Measurements from ENCODE around the gene MCAT. TPM values are rescaled to one million over a fixed set of nuclear protein-coding genes. Genes with fewer than 3 reads are reported as not detected.

MCAT gene
- total and polyA plus RNA-seq, 2 donors (not counting 3 experiments of a cell fraction or from before 2014, with no cell fraction given), result 16.9 to 23.2 TPM

DNA sequence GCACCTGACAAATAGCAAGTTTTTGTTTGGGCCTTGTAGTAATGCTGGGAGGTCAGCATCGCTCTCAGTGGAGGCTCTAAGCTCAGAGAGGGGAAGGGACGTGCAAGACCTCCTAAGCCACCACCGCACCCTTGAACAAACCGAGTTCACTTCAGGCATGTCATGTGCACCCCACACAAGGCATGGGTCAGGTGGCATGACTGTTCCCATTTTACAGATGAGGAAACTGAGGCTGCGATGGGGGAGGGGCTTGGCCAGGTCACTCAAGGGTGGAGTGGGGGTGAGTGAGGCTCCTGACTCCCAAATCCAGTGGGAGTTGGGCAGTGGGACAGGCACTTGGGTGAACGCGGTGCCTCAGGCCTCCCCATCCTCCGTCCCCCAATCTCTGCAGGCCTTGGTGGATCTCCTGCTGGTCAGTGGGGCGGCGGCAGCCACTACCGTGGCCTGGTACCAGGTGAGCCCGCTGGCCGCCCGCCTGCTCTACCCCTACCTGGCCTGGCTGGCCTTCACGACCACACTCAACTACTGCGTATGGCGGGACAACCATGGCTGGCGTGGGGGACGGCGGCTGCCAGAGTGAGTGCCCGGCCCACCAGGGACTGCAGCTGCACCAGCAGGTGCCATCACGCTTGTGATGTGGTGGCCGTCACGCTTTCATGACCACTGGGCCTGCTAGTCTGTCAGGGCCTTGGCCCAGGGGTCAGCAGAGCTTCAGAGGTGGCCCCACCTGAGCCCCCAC lies 19.4 kb upstream of the MCAT start:
- Histone ChIP-seq H3K9me1 (replicated peaks; ENCODE audit: control insufficient read depth, extremely low read depth, insufficient read depth, low read length) (no peaks in the 10 kb centered on the region), H3K27me3 (ENCODE audit: control insufficient read depth in 2 of 2, insufficient read depth in 2 of 2, low read length in 2 of 2) (no peaks in the 10 kb centered on the region), H3K27ac (ENCODE audit: insufficient read depth, low read depth, low read length) (no peak overlapping the region), H3K4me1 (ENCODE audit: control insufficient read depth, extremely low read depth, insufficient read depth, low read length) (no peaks in the 10 kb centered on the region), H3K79me2 (ENCODE audit: control insufficient read depth, insufficient read depth, low read length) (peaks cover 9% of the 10 kb centered on the region), H2AFZ (ENCODE audit: low read depth, low read length) (no peak overlapping the region), H3K4me2 (ENCODE audit: insufficient read depth, low read length) (no peak overlapping the region), H3K9me3 (replicated peaks; ENCODE audit: control insufficient read depth, insufficient read depth, low read length) (no peaks in the 10 kb centered on the region), H3K4me3 (replicated peaks in 1 of 3; ENCODE audit: insufficient read depth in 1 of 3, low read depth in 1 of 3, low read length in 3 of 3) (no peak overlapping the region), H3K36me3 (ENCODE audit: control insufficient read depth in 2 of 2, extremely low read depth in 1 of 2, insufficient read depth in 2 of 2, low read length in 2 of 2) (peaks cover 0 to 10% of the 10 kb centered on the region in 2 experiments), H3K9ac (replicated peaks; ENCODE audit: extremely low read depth, insufficient read depth, low read length) (no peak overlapping the region), H4K20me1 (replicated peaks; ENCODE audit: control insufficient read depth, extremely low read depth, insufficient read depth, low read length) (no peaks in the 10 kb centered on the region)
- ChIA-PET POLR2A (no interaction called here), CTCF (interaction anchor here (0.9 kb wide), 1 partner anchor 66 kb away, joined by 3 read pairs; no protein-coding TSS in a partner anchor)
- TSS peak; percentile 51 for BruUV-seq (replicated peaks)
- DNase-seq (ENCODE audit: low read depth, low spot score), result no peak
- intact Hi-C loops (cut with micrococcal nuclease) (no loop called here), dilution Hi-C loops (cut with MboI; ENCODE audit: extremely low pct_ligation_motif_present, low sequenced_read_pairs) (no loop called here)
- no peak for FAIRE-seq
- TF ChIP-seq GATA2 (IDR thresholded peaks at IDR 0.05; ENCODE audit: insufficient read depth, insufficient read length, low read depth, low read length) (no peak), MYC (IDR thresholded peaks at IDR 0.05; ENCODE audit: low read depth, low read length) (no peak), POLR2A (IDR thresholded peaks at IDR 0.05; ENCODE audit: low read depth, low read length) (no peak), FOS (IDR thresholded peaks at IDR 0.05; ENCODE audit: borderline replicate concordance, insufficient read depth, low read length) (no peak), POLR2AphosphoS5 (IDR thresholded peaks at IDR 0.05; ENCODE audit: insufficient read depth, low read depth, low read length) (no peak), JUN (IDR thresholded peaks at IDR 0.05; ENCODE audit: borderline replicate concordance, insufficient read depth, insufficient read length, low read depth) (no peak), EZH2 (IDR thresholded peaks at IDR 0.05; ENCODE audit: borderline replicate concordance, low read depth, low read length, severe bottlenecking) (no peak)
- TF ChIP-seq, protein P1, sequence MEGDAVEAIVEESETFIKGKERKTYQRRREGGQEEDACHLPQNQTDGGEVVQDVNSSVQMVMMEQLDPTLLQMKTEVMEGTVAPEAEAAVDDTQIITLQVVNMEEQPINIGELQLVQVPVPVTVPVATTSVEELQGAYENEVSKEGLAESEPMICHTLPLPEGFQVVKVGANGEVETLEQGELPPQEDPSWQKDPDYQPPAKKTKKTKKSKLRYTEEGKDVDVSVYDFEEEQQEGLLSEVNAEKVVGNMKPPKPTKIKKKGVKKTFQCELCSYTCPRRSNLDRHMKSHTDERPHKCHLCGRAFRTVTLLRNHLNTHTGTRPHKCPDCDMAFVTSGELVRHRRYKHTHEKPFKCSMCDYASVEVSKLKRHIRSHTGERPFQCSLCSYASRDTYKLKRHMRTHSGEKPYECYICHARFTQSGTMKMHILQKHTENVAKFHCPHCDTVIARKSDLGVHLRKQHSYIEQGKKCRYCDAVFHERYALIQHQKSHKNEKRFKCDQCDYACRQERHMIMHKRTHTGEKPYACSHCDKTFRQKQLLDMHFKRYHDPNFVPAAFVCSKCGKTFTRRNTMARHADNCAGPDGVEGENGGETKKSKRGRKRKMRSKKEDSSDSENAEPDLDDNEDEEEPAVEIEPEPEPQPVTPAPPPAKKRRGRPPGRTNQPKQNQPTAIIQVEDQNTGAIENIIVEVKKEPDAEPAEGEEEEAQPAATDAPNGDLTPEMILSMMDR (IDR thresholded peaks at IDR 0.05; ENCODE audit: extremely low read depth in 1 of 2, insufficient read depth in 1 of 2, low read depth in 1 of 2, low read length in 2 of 2), result no peak
- TF ChIP-seq, protein P2, sequence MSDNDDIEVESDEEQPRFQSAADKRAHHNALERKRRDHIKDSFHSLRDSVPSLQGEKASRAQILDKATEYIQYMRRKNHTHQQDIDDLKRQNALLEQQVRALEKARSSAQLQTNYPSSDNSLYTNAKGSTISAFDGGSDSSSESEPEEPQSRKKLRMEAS (IDR thresholded peaks at IDR 0.05; ENCODE audit: insufficient read depth, insufficient read length), result no peak

All from endothelial cell of umbilical vein (primary cell).